ENCODE data around the gene M1AP.
"Not testable (repeated sequence)": the region's sequence is repeated elsewhere in the genome, so short reads cannot be mapped to it uniquely, and the experiment has no call there.

M1AP gene

GRCh38 chr2:74632209-74632938 lies 15.8 kb downstream of the M1AP start:
- Histone ChIP-seq H3K9ac (ENCODE audit: low read depth in 1 of 2, low read length in 2 of 2) (no peak overlapping the region), H3K9me3 (ENCODE audit: control insufficient read depth in 2 of 2, low read length in 2 of 2) (no peaks in the 10 kb centered on the region), H3K27me3 (ENCODE audit: control insufficient read depth in 2 of 2, insufficient read depth in 2 of 2, low read length in 2 of 2) (no peaks in the 10 kb centered on the region), H3K36me3 (ENCODE audit: control insufficient read depth in 2 of 2, insufficient read depth in 2 of 2, low read length in 2 of 2) (no peaks in the 10 kb centered on the region), H3K27ac (ENCODE audit: low read depth in 2 of 2, low read length in 2 of 2) (no peak overlapping the region), H3K4me1 (ENCODE audit: control insufficient read depth in 2 of 2, insufficient read depth in 2 of 2, low read length in 2 of 2) (no peaks in the 10 kb centered on the region), H3K4me3 (ENCODE audit: low read length in 2 of 2) (no peak overlapping the region)

- H3K4me1 ChIP-seq (ENCODE audit: control insufficient read depth in 2 of 2, insufficient read depth in 2 of 2, low read length in 2 of 2); H3K36me3 ChIP-seq (ENCODE audit: control insufficient read depth in 2 of 2, insufficient read depth in 2 of 2, low read length in 2 of 2); H3K4me3 ChIP-seq (ENCODE audit: low read length in 2 of 2); H3K9me3 ChIP-seq (ENCODE audit: control insufficient read depth in 2 of 2, low read length in 2 of 2); H3K27ac ChIP-seq (ENCODE audit: low read depth in 2 of 2, low read length in 2 of 2); H3K27me3 ChIP-seq (ENCODE audit: control insufficient read depth in 2 of 2, insufficient read depth in 2 of 2, low read length in 2 of 2); H3K9ac ChIP-seq (ENCODE audit: low read depth in 1 of 2, low read length in 2 of 2): not testable (repeated sequence)
These were observed 17.7 kb downstream of the M1AP start for GRCh38 chr2:74630454-74630853.

- no peak overlapping the region for H3K4me3 ChIP-seq (ENCODE audit: low read length in 2 of 2)
- H3K36me3 ChIP-seq (ENCODE audit: control insufficient read depth in 2 of 2, insufficient read depth in 2 of 2, low read length in 2 of 2), result no peaks in the 10 kb centered on the region
- H3K9me3 ChIP-seq (ENCODE audit: control insufficient read depth in 2 of 2, low read length in 2 of 2), result no peaks in the 10 kb centered on the region
- H3K27me3 ChIP-seq (ENCODE audit: control insufficient read depth in 2 of 2, insufficient read depth in 2 of 2, low read length in 2 of 2), result no peaks in the 10 kb centered on the region
- H3K4me1 ChIP-seq (ENCODE audit: control insufficient read depth in 2 of 2, insufficient read depth in 2 of 2, low read length in 2 of 2), result no peaks in the 10 kb centered on the region
- no peak overlapping the region for H3K9ac ChIP-seq (ENCODE audit: low read depth in 1 of 2, low read length in 2 of 2)
- no peak overlapping the region for H3K27ac ChIP-seq (ENCODE audit: low read depth in 2 of 2, low read length in 2 of 2)
These were observed 19.5 kb downstream of the M1AP start for GRCh38 chr2:74628538-74629105.

GRCh38 chr2:74625658-74626425 lies 22.3 kb downstream of the M1AP start:
- H3K9me3 ChIP-seq (ENCODE audit: control insufficient read depth in 2 of 2, low read length in 2 of 2), result no peaks in the 10 kb centered on the region
- no peaks in the 10 kb centered on the region for H3K4me1 ChIP-seq (ENCODE audit: control insufficient read depth in 2 of 2, insufficient read depth in 2 of 2, low read length in 2 of 2)
- H3K27me3 ChIP-seq (ENCODE audit: control insufficient read depth in 2 of 2, insufficient read depth in 2 of 2, low read length in 2 of 2), result no peaks in the 10 kb centered on the region
- H3K27ac ChIP-seq (ENCODE audit: low read depth in 2 of 2, low read length in 2 of 2), result no peak overlapping the region
- no peaks in the 10 kb centered on the region for H3K36me3 ChIP-seq (ENCODE audit: control insufficient read depth in 2 of 2, insufficient read depth in 2 of 2, low read length in 2 of 2)
- H3K4me3 ChIP-seq (ENCODE audit: low read length in 2 of 2), result no peak overlapping the region
- H3K9ac ChIP-seq (ENCODE audit: low read depth in 1 of 2, low read length in 2 of 2), result no peak overlapping the region

GRCh38 chr2:74620671-74621070 lies 27.5 kb downstream of the M1AP start:
- no peak overlapping the region for H3K27ac ChIP-seq (ENCODE audit: low read depth in 2 of 2, low read length in 2 of 2)
- H3K27me3 ChIP-seq (ENCODE audit: control insufficient read depth in 2 of 2, insufficient read depth in 2 of 2, low read length in 2 of 2), result no peaks in the 10 kb centered on the region
- no peaks in the 10 kb centered on the region for H3K4me1 ChIP-seq (ENCODE audit: control insufficient read depth in 2 of 2, insufficient read depth in 2 of 2, low read length in 2 of 2)
- H3K36me3 ChIP-seq (ENCODE audit: control insufficient read depth in 2 of 2, insufficient read depth in 2 of 2, low read length in 2 of 2), result no peaks in the 10 kb centered on the region
- H3K9ac ChIP-seq (ENCODE audit: low read depth in 1 of 2, low read length in 2 of 2), result no peak overlapping the region
- H3K9me3 ChIP-seq (ENCODE audit: control insufficient read depth in 2 of 2, low read length in 2 of 2), result no peaks in the 10 kb centered on the region
- H3K4me3 ChIP-seq (ENCODE audit: low read length in 2 of 2), result no peak overlapping the region

GRCh38 chr2:74619651-74620297 lies 28.4 kb downstream of the M1AP start:
- no peak overlapping the region for H3K27ac ChIP-seq (ENCODE audit: low read depth in 2 of 2, low read length in 2 of 2)

GRCh38 chr2:74618410-74619083 lies 29.6 kb downstream of the M1AP start:
- Histone ChIP-seq H3K4me1 (ENCODE audit: control insufficient read depth in 2 of 2, insufficient read depth in 2 of 2, low read length in 2 of 2) (no peaks in the 10 kb centered on the region), H3K27me3 (ENCODE audit: control insufficient read depth in 2 of 2, insufficient read depth in 2 of 2, low read length in 2 of 2) (no peaks in the 10 kb centered on the region), H3K27ac (ENCODE audit: low read depth in 2 of 2, low read length in 2 of 2) (no peak overlapping the region), H3K9me3 (ENCODE audit: control insufficient read depth in 2 of 2, low read length in 2 of 2) (no peaks in the 10 kb centered on the region), H3K9ac (ENCODE audit: low read depth in 1 of 2, low read length in 2 of 2) (no peak overlapping the region), H3K36me3 (ENCODE audit: control insufficient read depth in 2 of 2, insufficient read depth in 2 of 2, low read length in 2 of 2) (no peaks in the 10 kb centered on the region), H3K4me3 (ENCODE audit: low read length in 2 of 2) (no peak overlapping the region)

More at GRCh38 chr2:74619651-74620297, 28.4 kb downstream of the M1AP start:
- Histone ChIP-seq H3K4me3 (ENCODE audit: low read length in 2 of 2) (no peak overlapping the region), H3K9me3 (ENCODE audit: control insufficient read depth in 2 of 2, low read length in 2 of 2) (no peaks in the 10 kb centered on the region), H3K9ac (ENCODE audit: low read depth in 1 of 2, low read length in 2 of 2) (no peak overlapping the region), H3K27me3 (ENCODE audit: control insufficient read depth in 2 of 2, insufficient read depth in 2 of 2, low read length in 2 of 2) (no peaks in the 10 kb centered on the region), H3K4me1 (ENCODE audit: control insufficient read depth in 2 of 2, insufficient read depth in 2 of 2, low read length in 2 of 2) (no peaks in the 10 kb centered on the region), H3K36me3 (ENCODE audit: control insufficient read depth in 2 of 2, insufficient read depth in 2 of 2, low read length in 2 of 2) (no peaks in the 10 kb centered on the region)

- no peak overlapping the region for H3K9ac ChIP-seq (ENCODE audit: low read depth in 1 of 2, low read length in 2 of 2)
- no peak overlapping the region for H3K4me3 ChIP-seq (ENCODE audit: low read length in 2 of 2)
- H3K27me3 ChIP-seq (ENCODE audit: control insufficient read depth in 2 of 2, insufficient read depth in 2 of 2, low read length in 2 of 2), result no peaks in the 10 kb centered on the region
- H3K27ac ChIP-seq (ENCODE audit: low read depth in 2 of 2, low read length in 2 of 2), result no peak overlapping the region
- H3K4me1 ChIP-seq (ENCODE audit: control insufficient read depth in 2 of 2, insufficient read depth in 2 of 2, low read length in 2 of 2), result no peaks in the 10 kb centered on the region
- no peaks in the 10 kb centered on the region for H3K9me3 ChIP-seq (ENCODE audit: control insufficient read depth in 2 of 2, low read length in 2 of 2)
- H3K36me3 ChIP-seq (ENCODE audit: control insufficient read depth in 2 of 2, insufficient read depth in 2 of 2, low read length in 2 of 2), result no peaks in the 10 kb centered on the region
These were observed 31.0 kb downstream of the M1AP start for GRCh38 chr2:74617122-74617521.

- Histone ChIP-seq H3K4me1 (ENCODE audit: control insufficient read depth in 2 of 2, insufficient read depth in 2 of 2, low read length in 2 of 2) (no peaks in the 10 kb centered on the region), H3K27ac (ENCODE audit: low read depth in 2 of 2, low read length in 2 of 2) (no peak overlapping the region), H3K27me3 (ENCODE audit: control insufficient read depth in 2 of 2, insufficient read depth in 2 of 2, low read length in 2 of 2) (peaks cover 0 to 6% of the 10 kb centered on the region in 2 donors), H3K4me3 (ENCODE audit: low read length in 2 of 2) (no peak overlapping the region), H3K36me3 (ENCODE audit: control insufficient read depth in 2 of 2, insufficient read depth in 2 of 2, low read length in 2 of 2) (no peaks in the 10 kb centered on the region), H3K9ac (ENCODE audit: low read depth in 1 of 2, low read length in 2 of 2) (no peak overlapping the region), H3K9me3 (ENCODE audit: control insufficient read depth in 2 of 2, low read length in 2 of 2) (peaks cover 0 to 2% of the 10 kb centered on the region in 2 donors)
These were observed 41.2 kb downstream of the M1AP start for GRCh38 chr2:74606927-74607326.

All from mucosa of rectum (tissue), 2 donors.